PC-3 (cell line): ENCODE results near the gene CHTF8. TPM values are rescaled to one million over a fixed set of nuclear protein-coding genes. Genes with fewer than 3 reads are reported as not detected.

ENCODE experiments used
- ATAC-seq: fragments of 200-7000 bp; cut with Tn5 transposase; 2 replicates; pipeline ENCODE4 v1.9.1; 2020; ENCODE audit warnings: mild to moderate bottlenecking, moderate library complexity
- BruUV-seq: library from RNA; stranded (reverse); fragments of 400-500 nt; replicated peaks from 2 replicates; lab custom pipeline; 2021; lab: Mats Ljungman, UMichigan
- CTCF ChIA-PET: fragments of 300-600 bp; sonication (Branson Sonifier 250); formaldehyde crosslinking; loops from one replicate; lab custom pipeline; 2022; ENCODE audit warnings: antibody characterized with exemption; lab: Charles Lee
- POLR2A ChIA-PET: fragments of 300-600 bp; sonication (Branson Sonifier 250); formaldehyde crosslinking; loops from one replicate; lab custom pipeline; 2022; ENCODE audit warnings: antibody characterized with exemption; ENCODE audit not compliant: unreplicated experiment; lab: Charles Lee
- DNase-seq: peaks from one replicate; pipeline ENCODE4 v3.0.0-alpha.2; 2015
- H2AFZ ChIP-seq: fragments of 300-600 bp; sonication (generic); 2 replicates; pipeline ENCODE4 v1.6.0; 2016; ENCODE audit warnings: antibody characterized with exemption, low read length
- H3F3A ChIP-seq: fragments of 300-600 bp; sonication (generic); one replicate; pipeline ENCODE4 v1.6.0; 2017; ENCODE audit warnings: antibody characterized with exemption, low read length, control low read depth, mild to moderate bottlenecking; ENCODE audit not compliant: unreplicated experiment
- H3K27ac ChIP-seq: fragments of 300-600 bp; sonication (generic); 2 replicates; pipeline ENCODE4 v1.5.1; 2016; ENCODE audit warnings: mild to moderate bottlenecking, low read length
- H3K27me3 ChIP-seq: fragments of 300-600 bp; sonication (generic); 2 replicates; pipeline ENCODE4 v1.6.1; 2016; ENCODE audit warnings: low read length, mixed read lengths
- H3K36me3 ChIP-seq: fragments of 300-600 bp; sonication (generic); 2 replicates; pipeline ENCODE4 v1.6.1; 2016; ENCODE audit warnings: low read depth, mixed run types, low read length, mixed read lengths
- H3K4me1 ChIP-seq: fragments of 300-600 bp; sonication (generic); 2 replicates; pipeline ENCODE4 v1.5.1; 2016; ENCODE audit warnings: low read length; ENCODE audit not compliant: insufficient read depth
- H3K4me2 ChIP-seq: fragments of 300-600 bp; sonication (generic); 2 replicates; pipeline ENCODE4 v1.6.0; 2016; ENCODE audit warnings: low read length
- H3K4me3 ChIP-seq: fragments of 300-600 bp; sonication (generic); 2 replicates; pipeline ENCODE4 v1.5.1; 2016; ENCODE audit warnings: mild to moderate bottlenecking, low read length, mixed read lengths
- H3K79me2 ChIP-seq: fragments of 300-600 bp; sonication (generic); 2 replicates; pipeline ENCODE4 v1.6.1; 2017; ENCODE audit warnings: low read length, mixed read lengths
- H3K9ac ChIP-seq: fragments of 300-600 bp; sonication (generic); 2 replicates; pipeline ENCODE4 v1.6.0; 2016; ENCODE audit warnings: mild to moderate bottlenecking, low read length
- H3K9me2 ChIP-seq: fragments of 300-600 bp; sonication (generic); replicated peaks from 2 replicates; pipeline ENCODE4 v1.6.1; 2016; ENCODE audit warnings: mixed run types, low read length, mixed read lengths
- H3K9me3 ChIP-seq: fragments of 300-600 bp; sonication (generic); 2 replicates; pipeline ENCODE4 v1.6.1; 2016; ENCODE audit warnings: low read length, mixed read lengths
- H4K20me1 ChIP-seq: fragments of 300-600 bp; sonication (generic); 2 replicates; pipeline ENCODE4 v1.6.1; 2016; ENCODE audit warnings: low read length, mixed read lengths
- EZH2 ChIP-seq: fragments of 300-600 bp; sonication (generic); IDR thresholded peaks from one replicate; pipeline ENCODE4 v1.6.1; 2017; ENCODE audit warnings: antibody characterized with exemption, mild to moderate bottlenecking, low read length; ENCODE audit not compliant: unreplicated experiment
- EZH2phosphoT487 ChIP-seq: fragments of 300-600 bp; sonication (generic); IDR thresholded peaks from 2 replicates; pipeline ENCODE4 v1.6.1; 2018; ENCODE audit warnings: mild to moderate bottlenecking, antibody characterized with exemption, low read length, borderline replicate concordance
- intact Hi-C: fragments of 100-400 bp; cut with micrococcal nuclease; formaldehyde crosslinking; loops from 2 replicates; pipeline ENCODE4 v1.9.0; 2023
- total RNA-seq: library from RNA; depleted of rRNA; stranded (reverse); fragments of >200 nt; gene quantifications from 2 replicates; pipeline ENCODE4 v1.2.3, GENCODE V29; 2014
- TF ChIP-seq, protein P1 (sequence below): fragments of 300-600 bp; sonication (generic); conservative IDR thresholded peaks from 2 replicates; pipeline ENCODE4 v1.5.1; 2017; ENCODE audit warnings: antibody characterized with exemption, low read depth, mild to moderate bottlenecking, low read length

Gene CHTF8
- total RNA-seq, 1 experiment from 2014 or later, result 45.9 TPM

DNA sequence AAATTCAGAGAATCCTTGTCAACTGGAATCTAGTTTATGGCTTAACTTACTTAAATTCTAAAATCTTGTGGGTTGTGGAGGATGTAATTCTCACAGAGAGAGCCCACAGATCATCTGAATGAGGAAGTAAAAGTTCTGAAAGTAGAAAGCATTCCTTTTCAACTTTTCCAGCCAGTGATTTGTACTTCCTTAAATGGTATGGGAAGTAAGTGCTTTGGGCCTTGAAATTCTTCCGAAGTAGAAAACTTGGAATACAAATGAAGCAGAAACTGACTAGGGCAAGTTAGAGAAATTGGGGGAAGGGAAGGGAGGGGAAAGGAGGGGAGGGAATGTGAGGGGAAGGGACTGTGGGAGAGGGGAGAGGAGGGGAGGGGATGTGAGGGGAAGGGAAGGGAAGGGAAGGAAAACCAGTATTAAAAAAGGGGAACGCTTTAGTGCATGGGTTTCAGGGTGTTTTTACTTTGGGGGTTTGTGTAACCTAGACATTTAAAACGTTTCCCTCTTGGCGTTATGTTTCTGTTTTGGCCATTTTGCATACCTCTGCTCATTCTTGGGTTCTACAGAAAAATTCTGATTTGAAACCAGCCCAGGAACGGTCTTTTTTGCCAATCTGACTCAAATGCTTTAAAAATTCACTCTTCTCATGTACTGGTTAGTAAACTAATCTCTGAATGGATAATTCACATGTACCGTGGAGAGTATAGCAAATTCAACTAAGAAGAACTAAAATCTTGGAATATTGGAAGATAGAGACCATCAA lies 39.1 kb upstream of the CHTF8 start:
- H3K79me2 ChIP-seq, result no peaks in the 10 kb centered on the region
- DNase-seq (no peak), ATAC-seq (no peak)
- no peaks in the 10 kb centered on the region for H4K20me1 ChIP-seq
- intact Hi-C loops, result no loop called here
- H3K4me1 ChIP-seq, result peaks cover 39% of the 10 kb centered on the region
- CTCF ChIA-PET, result no interaction called here
- POLR2A ChIA-PET, result no interaction called here
- no peaks in the 10 kb centered on the region for H3K9me3 ChIP-seq
- no peak overlapping the region for H3K9ac ChIP-seq
- no peak overlapping the region for H3K4me3 ChIP-seq
- H3K27me3 ChIP-seq, result no peaks in the 10 kb centered on the region
- peaks cover 28% of the 10 kb centered on the region for H3K36me3 ChIP-seq
- TF ChIP-seq EZH2phosphoT487 (no peak), EZH2 (no peak)
- TF ChIP-seq, protein P1, sequence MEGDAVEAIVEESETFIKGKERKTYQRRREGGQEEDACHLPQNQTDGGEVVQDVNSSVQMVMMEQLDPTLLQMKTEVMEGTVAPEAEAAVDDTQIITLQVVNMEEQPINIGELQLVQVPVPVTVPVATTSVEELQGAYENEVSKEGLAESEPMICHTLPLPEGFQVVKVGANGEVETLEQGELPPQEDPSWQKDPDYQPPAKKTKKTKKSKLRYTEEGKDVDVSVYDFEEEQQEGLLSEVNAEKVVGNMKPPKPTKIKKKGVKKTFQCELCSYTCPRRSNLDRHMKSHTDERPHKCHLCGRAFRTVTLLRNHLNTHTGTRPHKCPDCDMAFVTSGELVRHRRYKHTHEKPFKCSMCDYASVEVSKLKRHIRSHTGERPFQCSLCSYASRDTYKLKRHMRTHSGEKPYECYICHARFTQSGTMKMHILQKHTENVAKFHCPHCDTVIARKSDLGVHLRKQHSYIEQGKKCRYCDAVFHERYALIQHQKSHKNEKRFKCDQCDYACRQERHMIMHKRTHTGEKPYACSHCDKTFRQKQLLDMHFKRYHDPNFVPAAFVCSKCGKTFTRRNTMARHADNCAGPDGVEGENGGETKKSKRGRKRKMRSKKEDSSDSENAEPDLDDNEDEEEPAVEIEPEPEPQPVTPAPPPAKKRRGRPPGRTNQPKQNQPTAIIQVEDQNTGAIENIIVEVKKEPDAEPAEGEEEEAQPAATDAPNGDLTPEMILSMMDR, result no peak
- no peak overlapping the region for H3K4me2 ChIP-seq
- H3K27ac ChIP-seq, result no peak overlapping the region
- peaks cover 13% of the 10 kb centered on the region for H3F3A ChIP-seq
- H3K9me2 ChIP-seq, result no peaks in the 10 kb centered on the region
- BruUV-seq, result no TSS peak
- H2AFZ ChIP-seq, result no peak overlapping the region

DNA sequence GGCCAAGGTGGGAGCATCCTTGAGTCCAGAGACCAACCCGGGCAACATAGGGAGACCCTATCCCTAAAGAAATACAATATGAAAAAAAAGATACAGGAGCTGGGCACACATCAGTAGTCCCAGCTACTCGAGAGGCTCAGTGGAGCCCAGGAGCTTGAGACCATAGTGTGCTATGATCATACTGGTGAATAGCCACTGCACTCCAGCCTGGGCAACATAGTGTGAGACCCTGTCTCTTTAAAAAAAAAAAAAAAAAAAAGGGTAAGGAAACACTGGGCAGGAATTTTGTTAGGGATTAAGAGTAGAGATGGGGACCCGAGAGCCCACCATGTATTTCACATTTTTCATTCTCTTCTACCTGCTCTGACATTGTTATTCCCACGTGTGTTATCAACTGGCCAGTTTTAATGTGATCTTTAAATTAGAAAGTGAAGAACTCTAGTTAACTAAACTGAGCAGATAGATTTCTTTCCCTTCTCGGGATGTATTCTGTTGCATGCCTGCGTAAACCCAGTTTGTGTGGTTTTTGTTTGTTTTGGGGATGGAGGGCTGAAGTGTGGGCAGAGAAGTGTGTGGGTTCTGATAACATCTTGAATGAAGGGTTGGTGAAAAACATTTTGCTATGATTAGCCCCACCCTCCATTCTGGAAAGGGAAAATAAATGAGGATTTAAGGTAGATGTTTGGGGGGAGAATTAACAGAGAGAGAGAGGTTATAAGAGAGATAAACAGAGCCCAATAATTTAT lies 37.4 kb upstream of the CHTF8 start:
- BruUV-seq, result no TSS peak
- Histone ChIP-seq H3F3A (peaks cover 20% of the 10 kb centered on the region), H3K9me3 (no peaks in the 10 kb centered on the region), H3K9me2 (no peaks in the 10 kb centered on the region), H3K9ac (no peak overlapping the region), H3K27ac (no peak overlapping the region), H3K27me3 (no peaks in the 10 kb centered on the region), H4K20me1 (no peaks in the 10 kb centered on the region), H3K79me2 (no peaks in the 10 kb centered on the region), H3K4me3 (no peak overlapping the region), H2AFZ (no peak overlapping the region), H3K36me3 (peaks cover 33% of the 10 kb centered on the region), H3K4me2 (no peak overlapping the region), H3K4me1 (peaks cover 48% of the 10 kb centered on the region)
- intact Hi-C loops, result loop anchor here (5.0 kb wide), 1 partner anchor 48 kb away; no protein-coding TSS in a partner anchor
- POLR2A ChIA-PET, result no interaction called here
- ATAC-seq (no peak), DNase-seq (no peak)
- TF ChIP-seq EZH2phosphoT487 (no peak), EZH2 (no peak)
- TF ChIP-seq, protein P1, result no peak
- CTCF ChIA-PET, result interaction anchor here (0.6 kb wide), 1 partner anchor 19 kb away, joined by 3 read pairs; no protein-coding TSS in a partner anchor
